GM18519 (cell line): ENCODE data around the gene EHBP1.
"Not testable (repeated sequence)": the region's sequence is repeated elsewhere in the genome, so short reads cannot be mapped to it uniquely, and the experiment has no call there.

Experiments used
- ATAC-seq: cut with Tn5 transposase; IDR thresholded peaks from one replicate; pipeline ENCODE4 v1.9.1; 2021; ENCODE audit warnings: mild to moderate bottlenecking, moderate library complexity; ENCODE audit not compliant: unreplicated experiment, low FRiP score

EHBP1 gene

DNA sequence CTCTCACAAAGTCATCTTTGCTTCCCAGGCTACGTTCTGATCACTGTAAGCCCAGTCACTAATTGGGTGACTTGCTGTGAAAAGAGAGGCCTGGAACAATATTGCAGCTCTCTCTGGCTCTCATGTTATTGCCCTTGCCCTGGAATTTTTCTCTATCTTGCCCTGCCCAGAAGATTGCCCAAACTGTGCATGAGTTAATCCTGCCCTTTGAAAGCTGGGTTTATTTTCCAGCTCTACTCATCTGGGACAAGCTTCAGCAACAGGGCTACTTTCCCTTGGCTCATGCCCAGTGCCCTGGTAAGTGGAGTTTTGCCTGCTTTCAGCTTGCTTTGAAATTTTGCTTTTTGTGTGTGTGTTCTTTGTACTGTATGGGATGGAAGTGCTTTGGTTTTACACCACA is 6.9 kb upstream of the EHBP1 start:
- no peak for ATAC-seq

GRCh38 chr2:62704654-62705006 is 883 bp upstream of the EHBP1 start:
- ATAC-seq = no peak

DNA sequence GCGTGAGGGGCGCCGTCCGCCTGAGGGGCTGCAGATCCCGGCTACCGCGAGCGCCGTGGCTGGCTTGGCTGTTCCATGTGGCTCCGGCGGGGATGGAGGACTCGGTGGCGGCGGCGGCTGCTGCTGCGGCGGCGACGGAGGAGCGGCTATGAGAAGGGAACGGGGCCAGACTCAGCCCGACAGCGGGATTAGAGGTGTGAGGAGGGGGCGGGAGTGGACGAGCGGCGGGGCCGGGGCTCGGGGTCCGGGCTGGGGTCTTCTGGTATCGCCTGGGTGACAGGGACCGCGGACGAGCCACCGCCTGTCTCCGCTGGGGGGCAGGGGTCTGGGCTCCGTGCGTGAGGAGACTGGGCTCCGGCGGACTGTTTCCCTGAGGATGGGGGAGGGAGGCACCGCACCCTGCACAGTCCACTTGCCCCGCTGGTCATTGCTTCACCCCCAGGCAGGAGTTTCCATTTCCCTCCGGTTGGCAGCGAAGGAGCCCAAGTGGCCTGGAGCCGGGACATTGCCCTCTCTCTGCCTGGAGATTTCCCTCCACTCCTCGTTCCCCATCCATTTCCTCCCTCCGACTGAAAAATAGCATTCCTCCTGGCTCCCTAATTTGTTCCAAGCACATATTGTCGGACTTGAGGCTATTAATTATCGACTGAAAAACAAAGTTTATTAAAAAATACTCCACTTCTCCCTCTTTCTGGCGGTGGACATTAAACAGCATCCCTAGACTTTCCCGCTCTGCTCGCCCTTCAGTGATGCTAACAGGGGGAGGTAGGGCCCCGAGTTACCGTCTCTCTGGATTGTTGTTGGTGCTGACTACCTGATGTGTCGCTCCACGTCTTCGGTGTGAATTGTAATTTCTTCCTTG is 577 bp downstream of the EHBP1 start:
- ATAC-seq = no peak

DNA sequence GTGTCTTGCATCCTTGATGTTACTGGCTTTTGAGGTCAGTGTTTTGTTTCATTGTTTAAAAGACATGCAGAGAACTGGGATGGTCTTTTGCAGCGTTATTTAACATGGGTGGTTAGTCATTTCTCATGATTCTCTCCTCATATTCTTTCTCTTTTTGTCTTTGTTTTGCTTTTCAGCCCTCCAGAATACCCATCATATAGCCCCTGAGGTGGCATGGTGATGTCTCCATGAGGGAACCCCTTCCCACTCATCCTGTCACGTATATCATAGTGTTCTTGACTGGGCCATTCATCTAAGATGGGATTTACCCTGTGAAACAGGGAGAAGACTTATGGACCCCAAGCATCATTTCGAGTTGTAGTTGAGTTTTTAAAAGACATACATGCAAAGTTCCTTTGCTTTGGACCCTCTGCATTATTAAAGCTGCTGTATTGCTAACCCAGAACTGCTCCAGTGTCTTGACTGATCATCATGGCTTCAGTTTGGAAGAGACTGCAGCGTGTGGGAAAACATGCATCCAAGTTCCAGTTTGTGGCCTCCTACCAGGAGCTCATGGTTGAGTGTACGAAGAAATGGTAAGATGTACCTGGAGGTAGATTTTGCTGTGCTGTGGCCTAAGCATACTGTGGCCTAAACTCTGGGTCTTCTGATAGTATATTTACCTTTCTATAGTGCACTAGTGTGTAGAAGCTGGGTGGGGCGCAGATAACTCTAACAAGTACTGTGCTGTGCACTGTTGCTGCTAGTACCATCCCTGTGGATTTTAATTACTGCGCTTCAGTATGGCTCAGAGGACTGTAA is 1.4 kb downstream of the EHBP1 start:
- ATAC-seq = no peak

DNA sequence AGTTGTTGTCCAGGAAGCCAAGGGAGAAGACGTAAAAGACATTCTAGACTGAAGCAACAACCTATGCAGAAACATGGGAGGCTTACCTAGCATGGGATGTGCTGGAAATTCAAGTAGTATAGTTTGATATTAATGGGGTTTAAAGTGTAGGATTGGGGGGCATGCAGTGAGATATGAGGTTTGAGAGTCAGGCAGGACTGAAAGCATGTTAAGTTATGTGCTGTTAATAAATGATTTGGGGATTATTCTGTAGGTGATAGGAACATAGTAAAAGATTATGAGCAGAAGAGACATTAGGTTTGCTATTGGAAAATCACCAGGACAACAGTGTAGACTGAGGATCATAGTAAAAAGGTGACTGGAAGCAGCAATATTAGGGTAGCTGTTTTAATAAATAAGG is 3.2 kb downstream of the EHBP1 start:
- no peak for ATAC-seq

DNA sequence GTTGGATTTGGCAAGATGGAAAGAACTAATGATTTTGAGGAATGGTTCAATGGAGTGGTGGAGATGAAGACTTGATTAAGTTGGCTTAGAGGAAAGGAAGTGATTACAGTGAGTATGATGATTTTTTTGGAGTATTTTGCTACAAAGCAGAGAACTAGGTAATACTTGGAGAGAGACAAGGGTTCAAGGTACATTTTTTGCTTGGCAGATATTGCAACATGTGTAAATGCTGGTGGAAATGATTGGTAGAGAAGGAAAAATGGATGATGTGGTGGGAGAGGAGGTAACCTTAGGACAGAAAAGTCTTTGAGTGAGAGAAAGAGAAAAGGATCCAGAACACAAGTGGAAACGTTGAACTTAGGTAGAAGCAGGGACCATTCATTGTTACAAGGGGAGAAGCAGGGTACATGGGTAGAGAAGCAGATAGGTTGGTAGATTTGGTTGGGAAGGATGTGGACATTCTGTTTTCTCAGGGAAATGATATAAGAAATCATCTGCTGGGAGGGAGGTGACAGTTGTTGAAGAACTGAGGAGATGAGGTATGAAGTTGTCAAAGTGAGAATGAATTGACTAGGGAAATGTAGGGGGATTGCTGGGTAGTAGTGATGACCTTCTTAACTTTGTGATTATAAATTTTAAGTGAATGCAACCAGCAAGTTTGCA is 6.5 kb downstream of the EHBP1 start:
- ATAC-seq = no peak

DNA sequence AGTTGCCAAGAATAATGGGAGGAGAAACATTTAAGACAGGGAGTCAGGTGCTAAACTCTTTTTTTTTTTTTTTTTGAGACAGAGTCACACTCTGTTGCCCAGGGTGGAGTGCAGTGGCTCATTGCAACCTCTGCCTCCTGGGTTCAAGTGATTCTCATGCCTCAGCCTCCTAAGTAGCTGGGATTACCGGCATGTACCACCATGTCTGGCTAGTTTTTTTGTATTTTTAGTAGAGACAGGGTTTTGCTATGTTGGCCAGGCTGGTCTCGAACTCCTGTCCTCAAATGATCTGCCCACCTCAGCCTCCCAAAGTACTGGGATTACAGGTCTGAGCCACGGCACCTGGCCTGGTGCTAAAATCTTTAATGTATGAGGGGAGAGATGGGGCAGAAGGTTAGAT is 7.7 kb downstream of the EHBP1 start:
- ATAC-seq = not testable (repeated sequence)

DNA sequence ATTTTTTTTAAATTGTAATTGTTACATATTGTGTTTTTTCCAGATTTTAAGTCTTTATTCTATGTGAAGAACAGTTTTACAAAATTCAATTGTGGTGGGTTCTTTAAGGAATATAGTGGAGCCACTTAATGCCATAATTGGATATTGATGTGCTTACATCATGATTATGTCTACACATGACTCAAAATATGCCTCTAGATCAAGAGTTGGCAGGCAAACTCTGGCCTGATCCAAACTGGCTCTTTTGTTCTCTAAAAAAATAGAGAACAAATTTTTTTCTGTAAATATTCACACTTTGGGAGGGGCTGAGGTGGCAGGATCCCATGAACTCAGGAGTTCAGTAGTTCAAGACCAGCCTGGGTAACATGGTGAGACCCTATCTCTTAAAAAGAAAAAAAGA is 8.3 kb downstream of the EHBP1 start:
- ATAC-seq = no peak

DNA sequence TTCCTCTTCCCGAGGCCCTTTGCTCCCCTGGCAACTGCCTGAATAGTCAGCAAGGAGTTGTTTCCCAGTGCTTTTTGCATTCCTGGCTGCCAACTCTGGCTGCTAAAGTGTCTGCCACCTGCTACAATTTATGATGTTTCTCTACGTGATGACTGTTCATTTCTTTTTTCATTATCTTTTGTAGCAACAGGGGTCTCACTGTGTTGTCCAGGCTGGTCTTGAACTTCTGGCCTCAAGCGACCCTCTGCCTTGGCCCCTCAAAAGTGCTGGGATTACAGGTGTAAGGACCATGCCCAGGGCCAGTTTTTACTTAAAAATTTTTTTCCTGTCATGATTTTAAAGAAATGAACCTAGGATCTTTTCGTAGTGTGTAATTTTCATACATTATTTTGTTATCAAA is 11.3 kb downstream of the EHBP1 start:
- no peak for ATAC-seq

GRCh38 chr2:62717503-62718081 is 12.1 kb downstream of the EHBP1 start:
- ATAC-seq = no peak

- ATAC-seq = no peak
These were observed 12.8 kb downstream of the EHBP1 start for GRCh38 chr2:62718225-62718822.

- ATAC-seq = no peak
These were observed 14.2 kb downstream of the EHBP1 start for GRCh38 chr2:62719757-62720156.

DNA sequence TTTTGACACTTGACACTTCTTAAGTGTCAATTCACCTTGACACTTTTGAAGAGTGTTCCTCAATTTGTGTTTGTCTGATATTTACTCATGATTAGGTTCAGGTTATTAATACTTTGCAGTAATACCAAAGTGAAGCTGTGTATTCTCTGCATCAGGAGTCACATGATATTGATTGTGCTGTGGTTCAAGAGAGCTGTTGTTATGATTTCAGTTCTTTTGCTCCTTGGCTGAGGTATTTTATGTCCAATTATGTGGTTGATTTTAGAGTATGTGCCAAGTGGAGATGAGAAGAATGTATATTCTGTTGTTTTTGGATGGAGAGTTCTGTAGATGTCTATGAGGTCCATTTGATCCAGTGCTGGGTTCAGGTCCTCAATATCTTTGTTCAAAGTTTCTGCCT is 17.2 kb downstream of the EHBP1 start:
- no peak for ATAC-seq

DNA sequence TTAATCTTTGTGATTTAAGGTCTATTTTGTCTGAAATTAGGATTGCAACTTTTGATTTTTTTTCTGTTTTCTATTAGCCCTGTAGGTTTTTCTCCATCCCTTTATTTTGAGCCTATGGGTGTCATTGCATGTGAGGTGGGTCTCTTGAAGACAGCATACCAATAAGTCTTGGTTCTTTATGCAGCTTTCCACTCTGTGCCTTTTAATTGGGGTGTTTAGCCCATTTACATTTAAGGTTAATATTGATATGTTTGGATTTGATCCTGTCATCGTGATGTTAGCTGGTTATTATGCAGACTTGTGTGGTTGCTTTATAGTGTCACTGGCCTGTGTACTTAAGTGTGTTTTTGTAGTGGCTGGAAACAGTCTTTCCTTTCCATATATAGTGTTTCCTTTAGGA is 17.7 kb downstream of the EHBP1 start:
- no peak for ATAC-seq

- no peak for ATAC-seq
These were observed 18.6 kb downstream of the EHBP1 start for GRCh38 chr2:62724106-62724505.

DNA sequence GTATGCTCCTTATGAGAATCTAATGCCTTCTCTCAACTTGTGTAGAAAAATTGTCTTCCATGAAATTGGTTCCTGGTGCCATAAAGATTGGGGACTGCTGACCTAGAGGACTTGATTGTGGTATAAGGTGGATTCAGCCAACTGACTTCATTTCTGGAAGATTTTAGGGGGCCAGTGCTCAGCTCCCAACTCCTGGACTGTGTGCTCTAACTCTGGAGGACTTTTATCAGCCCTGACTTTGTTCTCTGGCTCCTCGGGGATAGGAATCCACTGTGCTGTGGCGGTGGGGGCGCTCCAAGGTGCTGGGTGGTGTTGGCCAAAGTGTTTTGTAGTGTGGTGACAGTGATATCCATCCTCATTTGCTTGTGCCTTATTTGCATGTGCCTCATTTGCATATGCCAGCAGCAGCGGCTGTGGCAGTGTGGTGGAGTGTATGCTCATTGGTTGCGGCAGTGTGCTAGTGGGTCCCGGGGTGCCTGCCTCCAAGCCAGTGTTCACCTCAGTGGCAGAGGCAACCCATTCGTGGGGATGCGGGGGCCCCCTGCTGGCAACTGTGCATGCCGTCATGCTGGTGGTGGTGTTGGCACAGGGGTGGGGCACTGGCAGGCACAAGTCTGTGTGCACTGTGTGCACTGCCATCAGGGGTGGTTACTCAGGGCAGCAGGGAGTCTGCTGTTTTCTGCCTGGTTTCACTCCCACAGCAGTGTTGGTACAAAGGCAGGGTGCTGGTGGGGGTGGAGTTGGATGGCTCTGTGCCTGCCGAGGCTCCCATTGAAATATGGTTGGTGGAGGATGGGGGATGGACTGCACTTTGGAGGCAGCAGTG is 19.6 kb downstream of the EHBP1 start:
- ATAC-seq = no peak

- ATAC-seq = no peak
These were observed 20.2 kb downstream of the EHBP1 start for GRCh38 chr2:62725712-62726055.

DNA sequence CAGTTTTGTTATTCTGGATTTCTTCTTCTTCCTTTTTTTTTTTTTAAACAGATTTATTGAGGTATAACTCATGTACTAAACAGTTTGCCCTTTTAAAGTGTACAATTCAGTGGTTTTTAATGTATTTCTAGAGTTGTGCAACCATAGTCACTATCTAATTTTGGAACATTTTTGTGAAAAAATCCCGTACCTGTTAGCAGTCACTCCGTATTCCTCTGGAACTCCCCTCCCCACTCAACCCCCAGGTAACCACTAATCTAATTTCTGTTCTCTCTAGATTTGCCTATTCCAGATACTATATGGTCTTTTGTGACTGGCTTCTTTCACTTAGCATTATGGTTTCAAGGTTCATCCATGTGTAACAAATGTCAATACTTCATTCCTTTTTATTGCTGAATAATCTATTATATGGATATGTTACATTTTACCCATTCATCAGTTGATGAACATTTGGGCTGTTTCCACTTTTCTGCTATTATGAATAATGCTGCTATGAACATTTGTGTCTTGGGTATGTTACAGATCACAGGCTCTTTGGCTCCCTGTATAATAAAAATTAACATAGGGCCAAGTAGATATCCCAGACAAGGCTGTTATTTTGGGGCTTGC is 21.9 kb downstream of the EHBP1 start:
- no peak for ATAC-seq

GRCh38 chr2:62727876-62728566 is 22.5 kb downstream of the EHBP1 start:
- no peak for ATAC-seq
